ENCODE data around the gene DCST2.
A peak's percentile ranks its signal among the peaks of the same experiment; 100 is the strongest.

DCST2 gene

GRCh38 chr1:154994269-154994587 is 39.4 kb downstream of the DCST2 start:
- DNase-seq, result no peak
- Histone ChIP-seq H3K4me1 (peaks cover 0 to 11% (median 6%) of the 10 kb centered on the region in 4 donors), H3K27ac (no peak overlapping the region), H3K27me3 (no peaks in the 10 kb centered on the region), H3K36me3 (peaks cover 0 to 45% (median 9%) of the 10 kb centered on the region in 3 donors), H3K9me3 (no peaks in the 10 kb centered on the region), H3K4me3 (no peak overlapping the region)
- intact Hi-C loops (cut with DNase I; ENCODE audit: low total_unique reads), result no loop called here
- TF ChIP-seq, protein P1, sequence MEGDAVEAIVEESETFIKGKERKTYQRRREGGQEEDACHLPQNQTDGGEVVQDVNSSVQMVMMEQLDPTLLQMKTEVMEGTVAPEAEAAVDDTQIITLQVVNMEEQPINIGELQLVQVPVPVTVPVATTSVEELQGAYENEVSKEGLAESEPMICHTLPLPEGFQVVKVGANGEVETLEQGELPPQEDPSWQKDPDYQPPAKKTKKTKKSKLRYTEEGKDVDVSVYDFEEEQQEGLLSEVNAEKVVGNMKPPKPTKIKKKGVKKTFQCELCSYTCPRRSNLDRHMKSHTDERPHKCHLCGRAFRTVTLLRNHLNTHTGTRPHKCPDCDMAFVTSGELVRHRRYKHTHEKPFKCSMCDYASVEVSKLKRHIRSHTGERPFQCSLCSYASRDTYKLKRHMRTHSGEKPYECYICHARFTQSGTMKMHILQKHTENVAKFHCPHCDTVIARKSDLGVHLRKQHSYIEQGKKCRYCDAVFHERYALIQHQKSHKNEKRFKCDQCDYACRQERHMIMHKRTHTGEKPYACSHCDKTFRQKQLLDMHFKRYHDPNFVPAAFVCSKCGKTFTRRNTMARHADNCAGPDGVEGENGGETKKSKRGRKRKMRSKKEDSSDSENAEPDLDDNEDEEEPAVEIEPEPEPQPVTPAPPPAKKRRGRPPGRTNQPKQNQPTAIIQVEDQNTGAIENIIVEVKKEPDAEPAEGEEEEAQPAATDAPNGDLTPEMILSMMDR (IDR thresholded peaks at IDR 0.05), result no peak

GRCh38 chr1:154993572-154994268 is 39.9 kb downstream of the DCST2 start, which contains the start of gene LENEP:
Gene LENEP, plus strand, starts transcription at chr1:154993586. Its CDS starts 22 bp downstream, at chr1:154993608.
- no peaks in the 10 kb centered on the region for H3K27me3 ChIP-seq
- peaks cover under 1 to 50% (median 11%) of the 10 kb centered on the region in 3 donors for H3K36me3 ChIP-seq
- H3K4me1 ChIP-seq, result peaks cover 0 to 6% (median under 1%) of the 10 kb centered on the region in 4 donors
- no peak within 1 kb of the TSS for H3K27ac ChIP-seq
- TF ChIP-seq, protein P1 (IDR thresholded peaks at IDR 0.05), result no peak
- H3K9me3 ChIP-seq, result no peaks in the 10 kb centered on the region
- intact Hi-C loops (cut with DNase I; ENCODE audit: low total_unique reads), result no loop called here
- peak in 1 of 2 donors; percentile 17 for DNase-seq
- H3K4me3 ChIP-seq, result no peak within 1 kb of the TSS

DNA sequence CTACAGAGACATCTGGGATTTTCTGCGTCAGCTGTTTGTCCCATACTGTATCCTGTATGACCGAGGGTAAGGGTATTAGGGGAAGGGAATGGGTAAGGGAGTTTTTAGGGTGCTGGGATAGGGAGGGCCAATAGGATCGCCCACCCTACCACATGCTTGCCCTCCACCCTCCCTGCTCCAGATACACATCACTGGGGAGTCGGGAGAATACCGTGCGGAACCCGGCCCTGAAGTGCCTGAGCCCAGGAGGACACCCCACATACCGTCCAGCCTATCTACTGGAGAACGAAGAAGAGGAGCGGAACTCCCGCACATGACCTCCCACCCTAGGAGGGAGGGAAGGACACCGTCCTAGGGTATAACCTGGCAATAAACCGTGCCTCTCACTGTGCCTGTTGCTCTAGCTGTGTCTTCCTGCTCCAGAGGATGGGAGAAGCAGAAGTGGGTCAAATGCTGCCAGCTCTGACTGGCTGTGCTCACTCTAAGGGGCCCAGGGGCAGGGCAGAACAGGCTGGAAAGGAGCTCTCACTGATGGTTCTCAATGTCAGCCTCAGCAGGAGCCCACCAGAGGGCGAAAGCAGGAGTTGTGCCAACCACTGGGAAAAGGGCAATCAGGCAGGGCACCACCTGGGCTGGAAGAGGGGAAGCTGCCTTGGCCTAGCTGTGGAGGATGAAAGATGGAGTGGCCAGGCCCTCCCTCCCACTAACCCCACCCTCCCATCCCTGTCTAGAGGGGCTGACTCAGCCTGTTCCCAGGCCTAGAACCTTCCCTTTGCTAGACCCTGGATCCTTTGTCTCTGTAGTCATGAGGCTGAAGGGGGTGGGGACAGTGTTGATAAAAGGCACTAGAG is 40.6 kb downstream of the DCST2 start:
- H3K27ac ChIP-seq, result no peak overlapping the region
- no peaks in the 10 kb centered on the region for H3K27me3 ChIP-seq
- no peak overlapping the region for H3K4me3 ChIP-seq
- DNase-seq, result peak in 1 of 2 donors; percentile 12
- peaks cover 0 to 4% (median 0%) of the 10 kb centered on the region in 4 donors for H3K4me1 ChIP-seq
- TF ChIP-seq, protein P1 (IDR thresholded peaks at IDR 0.05), result no peak
- peaks cover 8 to 58% (median 18%) of the 10 kb centered on the region in 3 donors for H3K36me3 ChIP-seq
- no peaks in the 10 kb centered on the region for H3K9me3 ChIP-seq
- intact Hi-C loops (cut with DNase I; ENCODE audit: low total_unique reads), result no loop called here

DNA sequence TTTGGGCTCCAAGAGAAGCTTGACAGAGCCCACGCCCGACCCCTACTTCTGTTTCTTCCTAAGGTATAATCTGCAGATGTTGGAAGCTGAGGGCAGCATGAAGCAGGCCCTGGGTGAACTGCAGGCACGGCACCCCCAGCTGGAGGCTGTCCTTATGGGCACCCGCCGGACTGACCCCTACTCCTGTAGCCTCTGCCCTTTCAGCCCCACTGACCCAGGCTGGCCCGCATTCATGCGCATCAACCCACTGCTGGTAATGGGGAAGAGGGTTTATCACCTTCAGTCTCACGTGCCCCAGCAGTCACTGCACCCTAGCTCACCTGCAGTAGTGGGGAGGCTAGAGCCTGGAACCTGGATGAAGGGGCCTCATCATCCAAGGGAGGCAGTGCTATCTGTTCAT is 43.3 kb downstream of the DCST2 start:
- DNase-seq, result no peak
- Histone ChIP-seq H3K4me1 (peaks cover 0 to 4% (median 0%) of the 10 kb centered on the region in 4 donors), H3K9me3 (no peaks in the 10 kb centered on the region), H3K27ac (no peak overlapping the region), H3K4me3 (no peak overlapping the region), H3K27me3 (no peaks in the 10 kb centered on the region), H3K36me3 (peaks cover 11 to 71% (median 24%) of the 10 kb centered on the region in 3 donors)
- TF ChIP-seq, protein P1 (IDR thresholded peaks at IDR 0.05), result no peak
- intact Hi-C loops (cut with DNase I; ENCODE audit: low total_unique reads), result no loop called here

DNA sequence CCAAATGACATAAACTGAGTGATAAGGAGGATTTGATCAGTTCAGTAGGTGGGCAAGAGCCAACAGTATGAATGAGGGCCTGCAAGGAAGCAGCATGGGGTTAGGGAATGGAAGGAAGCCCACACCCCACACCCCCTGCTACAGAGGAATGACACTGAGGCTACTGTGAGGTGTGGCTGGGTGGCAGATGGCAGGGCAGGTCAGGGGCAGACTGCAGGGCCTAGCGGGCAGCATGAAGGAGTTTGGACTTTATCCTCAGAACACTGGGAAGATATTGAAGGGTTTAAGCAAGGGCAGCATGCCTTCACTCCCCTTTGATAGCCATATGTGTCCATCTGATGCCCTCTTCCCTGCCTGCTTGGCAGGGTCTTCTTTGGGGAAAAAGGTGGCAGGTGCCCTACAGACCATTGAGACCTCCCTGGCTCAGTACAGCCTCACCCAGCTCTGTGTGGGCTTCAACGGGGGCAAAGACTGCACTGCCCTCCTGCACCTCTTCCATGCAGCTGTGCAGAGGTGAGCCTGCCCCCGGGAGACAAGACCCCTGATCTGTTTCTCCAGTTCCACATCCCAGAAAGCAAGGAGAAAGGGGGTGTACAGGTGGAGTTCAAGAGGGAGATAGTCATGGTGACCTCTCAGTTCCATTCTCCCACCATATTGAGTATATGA is 44.3 kb downstream of the DCST2 start:
- Histone ChIP-seq H3K27me3 (no peaks in the 10 kb centered on the region), H3K4me1 (peaks cover 0 to 3% (median under 1%) of the 10 kb centered on the region in 4 donors), H3K4me3 (no peak overlapping the region), H3K36me3 (peaks cover 11 to 71% (median 24%) of the 10 kb centered on the region in 3 donors), H3K27ac (no peak overlapping the region), H3K9me3 (no peaks in the 10 kb centered on the region)
- no peak for DNase-seq
- intact Hi-C loops (cut with DNase I; ENCODE audit: low total_unique reads), result no loop called here
- TF ChIP-seq, protein P1 (IDR thresholded peaks at IDR 0.05), result no peak

All from tibial artery (tissue), 4 donors.